Measurements from ENCODE around the gene RDH12. TPM values are rescaled to one million over a fixed set of nuclear protein-coding genes. Genes with fewer than 3 reads are reported as not detected.

RDH12 gene
- total RNA-seq, 1 donor from 2014 or later, result not detected

- no peak for TF ChIP-seq CTCF (IDR thresholded peaks at IDR 0.05)
- DNase-seq (ENCODE audit: low spot score), result no peak
- H3K4me1 Mint-ChIP-seq (ENCODE audit: low read depth), result no peaks in the 10 kb centered on the region
- H3K27ac Mint-ChIP-seq (ENCODE audit: unreplicated experiment), result no peak overlapping the region
- no peak overlapping the region for H3K4me3 Mint-ChIP-seq (ENCODE audit: unreplicated experiment)
- H3K36me3 Mint-ChIP-seq (ENCODE audit: low read depth), result peaks cover 37% of the 10 kb centered on the region
- H3K27me3 Mint-ChIP-seq (ENCODE audit: low read depth), result no peaks in the 10 kb centered on the region
- no peaks in the 10 kb centered on the region for H3K9me3 Mint-ChIP-seq (ENCODE audit: low read depth)
Observed at GRCh38 chr14:67759916-67760315, 58.2 kb downstream of the RDH12 start.

DNA sequence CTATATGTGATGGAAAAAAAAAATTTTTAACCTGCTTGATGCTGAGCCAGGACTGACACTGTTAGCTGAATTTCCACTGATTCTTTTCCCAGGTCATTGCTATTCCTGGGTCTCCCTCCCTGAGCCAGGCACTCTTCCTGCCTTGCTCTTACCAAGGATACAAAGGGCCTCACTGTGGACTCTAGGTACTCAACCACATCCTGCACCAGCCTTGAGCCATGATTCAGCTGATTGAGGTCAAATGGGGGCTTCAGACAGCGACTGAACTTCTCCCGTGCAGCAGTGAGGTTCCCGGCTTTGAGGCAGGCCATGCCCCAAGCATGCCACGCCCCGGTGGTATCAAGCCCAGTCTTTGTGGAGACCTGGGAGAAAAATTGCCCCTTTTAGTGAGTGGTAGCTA lies 60.4 kb downstream of the RDH12 start:
- Mint-ChIP-seq H3K4me1 (ENCODE audit: low read depth) (no peaks in the 10 kb centered on the region), H3K9me3 (ENCODE audit: low read depth) (no peaks in the 10 kb centered on the region), H3K4me3 (ENCODE audit: unreplicated experiment) (no peak overlapping the region), H3K27me3 (ENCODE audit: low read depth) (no peaks in the 10 kb centered on the region), H3K36me3 (ENCODE audit: low read depth) (peaks cover 25% of the 10 kb centered on the region), H3K27ac (ENCODE audit: unreplicated experiment) (no peak overlapping the region)
- TF ChIP-seq CTCF (IDR thresholded peaks at IDR 0.05), result no peak
- no peak for DNase-seq (ENCODE audit: low spot score)

GRCh38 chr14:67763158-67763822 lies 61.6 kb downstream of the RDH12 start:
- no peak for TF ChIP-seq CTCF (IDR thresholded peaks at IDR 0.05)
- H3K9me3 Mint-ChIP-seq (ENCODE audit: low read depth), result no peaks in the 10 kb centered on the region
- H3K27me3 Mint-ChIP-seq (ENCODE audit: low read depth), result no peaks in the 10 kb centered on the region
- no peak overlapping the region for H3K27ac Mint-ChIP-seq (ENCODE audit: unreplicated experiment)
- H3K36me3 Mint-ChIP-seq (ENCODE audit: low read depth), result peaks cover 32% of the 10 kb centered on the region
- no peak for DNase-seq (ENCODE audit: low spot score)
- no peak overlapping the region for H3K4me3 Mint-ChIP-seq (ENCODE audit: unreplicated experiment)
- H3K4me1 Mint-ChIP-seq (ENCODE audit: low read depth), result no peaks in the 10 kb centered on the region

GRCh38 chr14:67764496-67764895 lies 62.8 kb downstream of the RDH12 start:
- no peaks in the 10 kb centered on the region for H3K4me1 Mint-ChIP-seq (ENCODE audit: low read depth)
- no peak overlapping the region for H3K27ac Mint-ChIP-seq (ENCODE audit: unreplicated experiment)

GRCh38 chr14:67765192-67765834 lies 63.6 kb downstream of the RDH12 start:
- no peak overlapping the region for H3K4me3 Mint-ChIP-seq (ENCODE audit: unreplicated experiment)
- TF ChIP-seq CTCF (IDR thresholded peaks at IDR 0.05), result no peak
- DNase-seq (ENCODE audit: low spot score), result no peak
- H3K27ac Mint-ChIP-seq (ENCODE audit: unreplicated experiment), result no peak overlapping the region
- H3K27me3 Mint-ChIP-seq (ENCODE audit: low read depth), result no peaks in the 10 kb centered on the region
- no peaks in the 10 kb centered on the region for H3K9me3 Mint-ChIP-seq (ENCODE audit: low read depth)
- peaks cover 40% of the 10 kb centered on the region for H3K36me3 Mint-ChIP-seq (ENCODE audit: low read depth)
- no peaks in the 10 kb centered on the region for H3K4me1 Mint-ChIP-seq (ENCODE audit: low read depth)

More at GRCh38 chr14:67764496-67764895, 62.8 kb downstream of the RDH12 start:
- H3K27me3 Mint-ChIP-seq (ENCODE audit: low read depth), result no peaks in the 10 kb centered on the region
- TF ChIP-seq CTCF (IDR thresholded peaks at IDR 0.05), result no peak
- H3K9me3 Mint-ChIP-seq (ENCODE audit: low read depth), result no peaks in the 10 kb centered on the region
- peaks cover 39% of the 10 kb centered on the region for H3K36me3 Mint-ChIP-seq (ENCODE audit: low read depth)
- no peak for DNase-seq (ENCODE audit: low spot score)
- no peak overlapping the region for H3K4me3 Mint-ChIP-seq (ENCODE audit: unreplicated experiment)

Data from chondrocyte (in vitro differentiated cells).